ENCODE data around the gene GNG7. TPM values are rescaled to one million over a fixed set of nuclear protein-coding genes. Genes with fewer than 3 reads are reported as not detected.
A peak's percentile ranks its signal among the peaks of the same experiment; 100 is the strongest.

The GNG7 gene
- total and polyA plus RNA-seq, 2 experiments from 2014 or later, result 0.11 to 0.13 TPM

- Histone ChIP-seq H3K27me3 (replicated peaks; ENCODE audit: insufficient read depth) (no peaks in the 10 kb centered on the region), H3K9me3 (ENCODE audit: low read depth) (no peaks in the 10 kb centered on the region), H3K9me2 (ENCODE audit: insufficient read depth) (no peaks in the 10 kb centered on the region), H2AFZ (peak overlapping the region; percentile 62), H3K27ac (peak overlapping the region; percentile 2; the same call in 1 of the 2 replicates), H3K4me2 (ENCODE audit: unreplicated experiment) (peak overlapping the region; percentile 77), H3F3A (ENCODE audit: insufficient read depth) (peaks cover 22% of the 10 kb centered on the region), H3K4me3 (peak overlapping the region; percentile 62), H3K79me2 (ENCODE audit: insufficient read depth) (no peaks in the 10 kb centered on the region), H3K4me1 (ENCODE audit: insufficient read depth) (peaks cover 15% of the 10 kb centered on the region), H3K36me3 (ENCODE audit: low read depth) (no peaks in the 10 kb centered on the region), H4K20me1 (ENCODE audit: insufficient read depth) (no peaks in the 10 kb centered on the region), H3K9ac (peak overlapping the region; percentile 69)
- peak; percentile 51 for DNase-seq
- WGBS, 2 experiments (ENCODE audit: low coverage in 1 of 2, low lambda C conversion rate in 2 of 2, missing lambda C conversion rate in 2 of 2), result 6 to 7% methylated on average over 12 to 32 of the region's 32 CpGs
- TF ChIP-seq EZH2 (IDR thresholded peaks at IDR 0.05; ENCODE audit: insufficient read depth, poor library complexity, severe bottlenecking) (no peak), EZH2phosphoT487 (IDR thresholded peaks at IDR 0.05; ENCODE audit: insufficient read depth, low read depth) (no peak)
- in situ Hi-C loops (cut with MboI), result loop anchor here (5.0 to 10.0 kb wide), 2 partner anchors 49 to 96 kb away; no protein-coding TSS in a partner anchor
Observed at GRCh38 chr19:2488405-2488941, 214.0 kb downstream of the GNG7 start.

- Histone ChIP-seq H3K9ac (no peak overlapping the region), H3K9me3 (ENCODE audit: low read depth) (no peaks in the 10 kb centered on the region), H3K9me2 (ENCODE audit: insufficient read depth) (no peaks in the 10 kb centered on the region), H3K79me2 (ENCODE audit: insufficient read depth) (no peaks in the 10 kb centered on the region), H3K36me3 (ENCODE audit: low read depth) (no peaks in the 10 kb centered on the region), H3K27me3 (replicated peaks; ENCODE audit: insufficient read depth) (no peaks in the 10 kb centered on the region), H3K4me2 (ENCODE audit: unreplicated experiment) (no peak overlapping the region), H3K4me3 (no peak overlapping the region), H4K20me1 (ENCODE audit: insufficient read depth) (no peaks in the 10 kb centered on the region), H3F3A (ENCODE audit: insufficient read depth) (peaks cover 18% of the 10 kb centered on the region), H3K4me1 (ENCODE audit: insufficient read depth) (peaks cover 15% of the 10 kb centered on the region), H3K27ac (no peak overlapping the region), H2AFZ (no peak overlapping the region)
- in situ Hi-C loops (cut with MboI), result loop anchor here (5.0 to 10.0 kb wide), 2 partner anchors 49 to 97 kb away; no protein-coding TSS in a partner anchor
- WGBS, 2 experiments (ENCODE audit: low coverage in 1 of 2, low lambda C conversion rate in 2 of 2, missing lambda C conversion rate in 2 of 2), result 35 to 43% methylated on average over 15 of the region's 15 CpGs
- TF ChIP-seq EZH2 (IDR thresholded peaks at IDR 0.05; ENCODE audit: insufficient read depth, poor library complexity, severe bottlenecking) (no peak), EZH2phosphoT487 (IDR thresholded peaks at IDR 0.05; ENCODE audit: insufficient read depth, low read depth) (no peak)
- no peak for DNase-seq
Observed at GRCh38 chr19:2487842-2488241, 214.7 kb downstream of the GNG7 start.

- 94 to 96% methylated on average over 12 of the region's 12 CpGs for WGBS, 2 experiments (ENCODE audit: low coverage in 1 of 2, low lambda C conversion rate in 2 of 2, missing lambda C conversion rate in 2 of 2)
- Histone ChIP-seq H3K36me3 (ENCODE audit: low read depth) (no peaks in the 10 kb centered on the region), H3K27me3 (replicated peaks; ENCODE audit: insufficient read depth) (no peaks in the 10 kb centered on the region), H3K4me3 (no peak overlapping the region), H3F3A (ENCODE audit: insufficient read depth) (peaks cover 10% of the 10 kb centered on the region; the same call in 1 of the 2 replicates), H3K4me2 (ENCODE audit: unreplicated experiment) (no peak overlapping the region), H2AFZ (no peak overlapping the region), H3K4me1 (ENCODE audit: insufficient read depth) (peaks cover 12% of the 10 kb centered on the region), H3K27ac (no peak overlapping the region), H3K9me2 (ENCODE audit: insufficient read depth) (no peaks in the 10 kb centered on the region), H3K79me2 (ENCODE audit: insufficient read depth) (no peaks in the 10 kb centered on the region), H3K9me3 (ENCODE audit: low read depth) (no peaks in the 10 kb centered on the region), H3K9ac (no peak overlapping the region), H4K20me1 (ENCODE audit: insufficient read depth) (no peaks in the 10 kb centered on the region)
- TF ChIP-seq EZH2 (IDR thresholded peaks at IDR 0.05; ENCODE audit: insufficient read depth, poor library complexity, severe bottlenecking) (no peak), EZH2phosphoT487 (IDR thresholded peaks at IDR 0.05; ENCODE audit: insufficient read depth, low read depth) (no peak)
- no peak for DNase-seq
- in situ Hi-C loops (cut with MboI), result loop anchor here (5.0 to 10.0 kb wide), 2 partner anchors 50 to 98 kb away; no protein-coding TSS in a partner anchor
Observed at GRCh38 chr19:2487090-2487489, 215.4 kb downstream of the GNG7 start.

GRCh38 chr19:2485428-2485827 is 217.1 kb downstream of the GNG7 start:
- Histone ChIP-seq H3K27ac (no peak overlapping the region), H3K9ac (no peak overlapping the region), H3K79me2 (ENCODE audit: insufficient read depth) (no peaks in the 10 kb centered on the region), H3K27me3 (replicated peaks; ENCODE audit: insufficient read depth) (no peaks in the 10 kb centered on the region), H3F3A (ENCODE audit: insufficient read depth) (peaks cover 3% of the 10 kb centered on the region), H3K4me1 (ENCODE audit: insufficient read depth) (no peaks in the 10 kb centered on the region), H3K36me3 (ENCODE audit: low read depth) (no peaks in the 10 kb centered on the region), H3K4me3 (no peak overlapping the region), H3K9me3 (ENCODE audit: low read depth) (no peaks in the 10 kb centered on the region), H4K20me1 (ENCODE audit: insufficient read depth) (no peaks in the 10 kb centered on the region), H2AFZ (no peak overlapping the region), H3K4me2 (ENCODE audit: unreplicated experiment) (no peak overlapping the region), H3K9me2 (ENCODE audit: insufficient read depth) (no peaks in the 10 kb centered on the region)
- in situ Hi-C loops (cut with MboI), result loop anchor here (5.0 to 10.0 kb wide), 2 partner anchors 52 to 99 kb away; no protein-coding TSS in a partner anchor
- no peak for TF ChIP-seq EZH2phosphoT487 (IDR thresholded peaks at IDR 0.05; ENCODE audit: insufficient read depth, low read depth)
- WGBS, 2 experiments (ENCODE audit: low coverage in 1 of 2, low lambda C conversion rate in 2 of 2, missing lambda C conversion rate in 2 of 2), result 70 to 71% methylated on average over 8 of the region's 8 CpGs
- DNase-seq, result no peak
